Stimulated activated CD8-positive, alpha-beta memory T cell treated with anti-CD3 and anti-CD28 coated beads, Interleukin-4, amount 100 ng/mL, for 4 hours (primary cell): Measurements from ENCODE around the gene SLC39A10.

ENCODE experiments used
- DNase-seq, 2 donors: peaks; one replicate each; pipeline ENCODE4 v3.0.0-alpha.2; 2020; ENCODE audit warnings: low read depth in 2 of 2, low spot score in 1 of 2

Gene SLC39A10

GRCh38 chr2:195721042-195721441, 64.0 kb downstream of the SLC39A10 start:
- no peak for DNase-seq

- DNase-seq, result no peak
Observed at GRCh38 chr2:195722075-195722474, 65.0 kb downstream of the SLC39A10 start.

GRCh38 chr2:195727106-195727505, 70.1 kb downstream of the SLC39A10 start:
- no peak for DNase-seq

GRCh38 chr2:195730912-195731311, 73.9 kb downstream of the SLC39A10 start:
- no peak for DNase-seq

- DNase-seq, result no peak
Observed at GRCh38 chr2:195732574-195732973, 75.5 kb downstream of the SLC39A10 start.

GRCh38 chr2:195733831-195734230, 76.8 kb downstream of the SLC39A10 start:
- DNase-seq, result no peak

- no peak for DNase-seq
Observed at GRCh38 chr2:195734395-195734794, 77.4 kb downstream of the SLC39A10 start.

- no peak for DNase-seq
Observed at GRCh38 chr2:195734931-195735330, 77.9 kb downstream of the SLC39A10 start.

- no peak for DNase-seq
Observed at GRCh38 chr2:195735347-195735746, 78.3 kb downstream of the SLC39A10 start.

- no peak for DNase-seq
Observed at GRCh38 chr2:195737511-195738325, 80.7 kb downstream of the SLC39A10 start.

GRCh38 chr2:195741191-195741590, 84.2 kb downstream of the SLC39A10 start:
- DNase-seq, result no peak

GRCh38 chr2:195756218-195756942, 99.4 kb downstream of the SLC39A10 start:
- DNase-seq, result no peak

- no peak for DNase-seq
Observed at GRCh38 chr2:195758846-195759245, 101.8 kb downstream of the SLC39A10 start.

GRCh38 chr2:195759877-195760276, 102.9 kb downstream of the SLC39A10 start:
- DNase-seq, result no peak

- no peak for DNase-seq
Observed at GRCh38 chr2:195763866-195764265, 106.8 kb downstream of the SLC39A10 start.

GRCh38 chr2:195766691-195767090, 109.7 kb downstream of the SLC39A10 start:
- no peak for DNase-seq

GRCh38 chr2:195768431-195768830, 111.4 kb downstream of the SLC39A10 start:
- DNase-seq, result no peak

- DNase-seq, result no peak
Observed at GRCh38 chr2:195769975-195770374, 112.9 kb downstream of the SLC39A10 start.

- no peak for DNase-seq
Observed at GRCh38 chr2:195779491-195779890, 122.5 kb downstream of the SLC39A10 start.

- no peak for DNase-seq
Observed at GRCh38 chr2:195782156-195782555, 125.1 kb downstream of the SLC39A10 start.
